ENCODE results near the gene NFKBIB. TPM values are rescaled to one million over a fixed set of nuclear protein-coding genes. Genes with fewer than 3 reads are reported as not detected.

Gene NFKBIB
- total RNA-seq, 2 experiments from 2014 or later, result 56.5 to 57.9 TPM

DNA sequence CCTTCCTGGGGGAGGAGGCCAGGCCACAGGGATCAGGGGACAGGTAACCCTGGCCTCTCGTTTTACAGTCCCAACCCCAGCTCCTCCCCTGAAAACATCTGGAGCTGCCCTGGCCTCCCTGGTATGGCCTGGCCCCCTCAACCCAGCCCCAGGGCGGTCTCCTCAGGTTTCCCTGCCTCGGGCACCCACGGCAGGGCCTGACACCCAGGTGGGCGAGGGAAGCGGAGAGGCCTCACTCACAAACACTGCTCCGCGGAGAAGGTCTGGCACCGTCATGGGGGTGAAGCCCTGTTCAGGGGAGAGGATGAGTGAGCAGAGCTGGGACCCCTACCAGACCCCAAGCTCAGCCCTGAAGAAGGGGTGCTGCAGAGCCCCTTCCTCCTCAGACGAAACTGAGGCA lies 18.8 kb downstream of the NFKBIB start:
- Mint-ChIP-seq H3K4me1 (ENCODE audit: low read depth) (peaks cover 3% of the 10 kb centered on the region), H3K9me3 (no peaks in the 10 kb centered on the region), H3K27ac (no peak overlapping the region), H3K4me3 (no peak overlapping the region), H3K27me3 (no peaks in the 10 kb centered on the region), H3K36me3 (ENCODE audit: low read depth) (peaks cover 13% of the 10 kb centered on the region)
- ATAC-seq, result no peak
- ChIA-PET CTCF (interaction anchor here (3.7 kb wide), 1 partner anchor 12 kb away, joined by 15 read pairs; the partner anchor contains the start of genes MRPS12 and SARS2), POLR2A (interaction anchor here (1.2 kb wide), 1 partner anchor 13 kb away, joined by 3 read pairs; no protein-coding TSS in a partner anchor)
- TF ChIP-seq, protein P1, sequence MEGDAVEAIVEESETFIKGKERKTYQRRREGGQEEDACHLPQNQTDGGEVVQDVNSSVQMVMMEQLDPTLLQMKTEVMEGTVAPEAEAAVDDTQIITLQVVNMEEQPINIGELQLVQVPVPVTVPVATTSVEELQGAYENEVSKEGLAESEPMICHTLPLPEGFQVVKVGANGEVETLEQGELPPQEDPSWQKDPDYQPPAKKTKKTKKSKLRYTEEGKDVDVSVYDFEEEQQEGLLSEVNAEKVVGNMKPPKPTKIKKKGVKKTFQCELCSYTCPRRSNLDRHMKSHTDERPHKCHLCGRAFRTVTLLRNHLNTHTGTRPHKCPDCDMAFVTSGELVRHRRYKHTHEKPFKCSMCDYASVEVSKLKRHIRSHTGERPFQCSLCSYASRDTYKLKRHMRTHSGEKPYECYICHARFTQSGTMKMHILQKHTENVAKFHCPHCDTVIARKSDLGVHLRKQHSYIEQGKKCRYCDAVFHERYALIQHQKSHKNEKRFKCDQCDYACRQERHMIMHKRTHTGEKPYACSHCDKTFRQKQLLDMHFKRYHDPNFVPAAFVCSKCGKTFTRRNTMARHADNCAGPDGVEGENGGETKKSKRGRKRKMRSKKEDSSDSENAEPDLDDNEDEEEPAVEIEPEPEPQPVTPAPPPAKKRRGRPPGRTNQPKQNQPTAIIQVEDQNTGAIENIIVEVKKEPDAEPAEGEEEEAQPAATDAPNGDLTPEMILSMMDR (IDR thresholded peaks at IDR 0.05), result no peak
- intact Hi-C loops (cut with micrococcal nuclease), result no loop called here
- DNase-seq, result no peak

DNA sequence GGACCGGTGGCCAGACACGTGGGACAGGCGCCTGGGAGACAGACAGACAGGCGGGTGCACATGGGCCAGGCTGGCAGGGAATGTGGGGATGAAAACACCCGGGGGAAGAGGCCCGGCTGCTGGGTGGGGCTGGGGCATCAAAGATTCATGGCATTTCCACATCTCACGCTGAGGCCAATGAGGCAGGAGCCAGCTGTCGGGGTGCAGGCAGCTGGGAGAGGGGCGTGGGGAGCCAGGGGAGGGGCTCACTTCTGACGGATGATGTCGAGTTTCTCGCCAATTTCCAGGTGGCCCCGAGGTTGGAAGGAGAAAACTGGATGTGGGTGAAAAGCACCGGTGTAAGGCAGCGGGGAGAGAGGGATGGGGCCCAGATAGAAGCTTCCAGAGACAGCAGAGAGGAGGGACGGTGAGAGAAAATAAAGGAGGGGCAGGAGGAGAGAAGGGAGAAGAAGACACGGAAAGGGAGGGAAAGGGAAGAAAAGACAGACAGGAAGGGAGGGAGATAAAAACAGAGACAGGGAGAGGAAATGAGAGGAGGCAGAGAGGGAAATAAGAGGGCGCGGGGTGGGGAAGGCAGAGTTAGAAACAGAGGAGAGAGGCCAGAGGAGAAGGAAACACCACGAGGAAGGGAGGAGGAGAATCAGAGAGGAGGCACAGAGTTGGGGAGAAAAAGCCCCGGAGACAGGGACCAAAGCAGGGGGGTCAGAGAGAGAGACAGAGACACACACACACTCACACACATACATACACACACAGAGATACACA lies 20.2 kb downstream of the NFKBIB start:
- Mint-ChIP-seq H3K4me1 (ENCODE audit: low read depth) (peaks cover 5% of the 10 kb centered on the region), H3K4me3 (no peak overlapping the region), H3K27me3 (no peaks in the 10 kb centered on the region), H3K36me3 (ENCODE audit: low read depth) (peaks cover 21% of the 10 kb centered on the region), H3K27ac (no peak overlapping the region), H3K9me3 (no peaks in the 10 kb centered on the region)
- CTCF ChIA-PET, result interaction anchor here (3.7 kb wide), 1 partner anchor 10 kb away, joined by 15 read pairs; the partner anchor contains the start of genes MRPS12 and SARS2
- ATAC-seq (no peak), DNase-seq (no peak)
- TF ChIP-seq, protein P1 (IDR thresholded peaks at IDR 0.05), result no peak
- POLR2A ChIA-PET, result interaction anchor here (1.7 kb wide), 1 partner anchor 20 kb away, joined by 6 read pairs; the partner anchor contains the start of gene NFKBIB
- intact Hi-C loops (cut with micrococcal nuclease), result no loop called here

DNA sequence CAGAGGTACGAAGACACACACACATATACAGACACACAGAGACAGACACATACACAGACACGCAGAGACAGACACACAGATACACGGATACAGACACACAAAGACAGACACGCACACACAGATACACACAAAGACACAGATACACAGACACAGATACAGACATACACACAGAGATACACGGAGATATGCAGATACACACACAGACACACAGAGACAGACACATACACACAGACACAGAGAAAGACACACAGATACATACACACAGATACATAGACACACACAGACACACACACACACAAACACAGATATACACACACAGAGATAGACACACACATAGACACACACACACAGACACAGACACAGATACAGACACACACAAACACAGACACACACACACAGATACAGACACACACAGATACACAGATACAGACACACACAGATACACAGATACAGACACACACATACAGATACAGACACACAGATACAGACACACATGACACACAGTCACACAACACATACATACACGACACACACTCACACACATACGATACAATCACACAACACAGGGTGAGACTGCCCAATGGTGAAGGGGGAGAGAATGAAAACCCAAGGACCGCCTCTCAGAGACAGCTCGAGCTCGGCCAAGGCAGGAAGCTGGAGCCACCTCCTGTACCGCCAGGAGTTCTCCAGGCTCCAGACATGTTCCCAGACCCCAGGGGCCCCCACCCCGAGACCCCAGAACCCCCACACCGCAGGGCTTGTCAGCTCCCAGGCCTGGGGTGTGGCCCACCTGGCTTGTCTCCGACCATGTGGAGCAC lies 21.0 kb downstream of the NFKBIB start:
- H3K27ac Mint-ChIP-seq, result no peak overlapping the region
- peaks cover 5% of the 10 kb centered on the region for H3K4me1 Mint-ChIP-seq (ENCODE audit: low read depth)
- CTCF ChIA-PET, result interaction anchor here (1.4 kb wide), 1 partner anchor 9 kb away, joined by 7 read pairs; the partner anchor contains the start of genes MRPS12 and SARS2
- no peaks in the 10 kb centered on the region for H3K27me3 Mint-ChIP-seq
- TF ChIP-seq, protein P1 (IDR thresholded peaks at IDR 0.05), result no peak
- peaks cover 25% of the 10 kb centered on the region for H3K36me3 Mint-ChIP-seq (ENCODE audit: low read depth)
- POLR2A ChIA-PET, result interaction anchor here (1.7 kb wide), 1 partner anchor 20 kb away, joined by 6 read pairs; the partner anchor contains the start of gene NFKBIB
- H3K4me3 Mint-ChIP-seq, result no peak overlapping the region
- intact Hi-C loops (cut with micrococcal nuclease), result no loop called here
- no peak for ATAC-seq
- DNase-seq, result no peak
- no peaks in the 10 kb centered on the region for H3K9me3 Mint-ChIP-seq

DNA sequence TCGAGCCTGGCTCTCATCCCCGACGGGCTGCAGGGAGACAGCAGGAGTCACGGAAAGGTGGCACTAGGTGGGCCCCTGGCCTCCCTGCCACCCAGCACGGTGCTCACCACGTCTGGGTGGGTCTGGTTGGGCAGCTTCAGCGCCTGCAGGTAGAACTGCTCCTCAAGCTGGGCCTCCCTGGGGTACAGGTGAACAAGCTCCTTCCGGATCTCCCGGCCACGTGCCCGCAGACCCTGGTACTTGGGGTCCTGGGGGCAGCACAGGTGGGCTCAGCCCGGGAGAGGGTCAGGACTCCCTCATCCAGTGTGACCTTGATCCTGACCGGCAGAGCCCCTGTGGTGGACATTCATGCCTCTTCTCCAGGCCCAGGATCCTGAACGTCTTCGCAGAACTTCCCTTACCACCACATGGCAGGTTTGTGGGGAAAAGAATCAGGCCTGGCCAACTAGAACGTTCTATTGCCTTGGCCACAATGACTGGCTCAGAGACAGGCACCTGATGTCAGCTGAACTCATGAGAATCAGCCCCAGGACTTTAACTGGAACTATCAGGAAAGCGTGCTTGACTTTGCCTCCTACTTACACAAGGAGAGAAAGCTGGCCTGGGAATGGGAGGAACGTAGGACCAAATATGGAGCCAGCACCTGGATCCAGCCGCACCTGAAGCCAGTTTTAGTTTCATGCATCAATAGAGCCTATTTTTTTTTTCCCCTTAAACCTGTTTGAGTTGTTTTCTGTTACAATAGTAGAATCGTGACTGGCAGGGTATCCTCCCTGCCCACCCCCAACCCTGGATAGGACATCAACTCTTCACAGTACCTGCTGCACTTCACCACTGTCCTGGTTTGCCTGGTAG lies 21.9 kb downstream of the NFKBIB start:
- CTCF ChIA-PET, result interaction anchor here (1.4 kb wide), 1 partner anchor 8 kb away, joined by 7 read pairs; the partner anchor contains the start of genes MRPS12 and SARS2
- H3K9me3 Mint-ChIP-seq, result no peaks in the 10 kb centered on the region
- intact Hi-C loops (cut with micrococcal nuclease), result no loop called here
- no peak for ATAC-seq
- no peak for DNase-seq
- no peaks in the 10 kb centered on the region for H3K27me3 Mint-ChIP-seq
- TF ChIP-seq, protein P1 (IDR thresholded peaks at IDR 0.05), result no peak
- peaks cover 5% of the 10 kb centered on the region for H3K4me1 Mint-ChIP-seq (ENCODE audit: low read depth)
- H3K27ac Mint-ChIP-seq, result no peak overlapping the region
- POLR2A ChIA-PET, result interaction anchor here (0.6 kb wide), 1 partner anchor 152 kb away, joined by 3 read pairs; no protein-coding TSS in a partner anchor
- no peak overlapping the region for H3K4me3 Mint-ChIP-seq
- H3K36me3 Mint-ChIP-seq (ENCODE audit: low read depth), result peaks cover 25% of the 10 kb centered on the region
